ENCODE results near the gene ZNF709. TPM values are rescaled to one million over a fixed set of nuclear protein-coding genes. Genes with fewer than 3 reads are reported as not detected.
"Not testable (repeated sequence)": the region's sequence is repeated elsewhere in the genome, so short reads cannot be mapped to it uniquely, and the experiment has no call there.

Gene ZNF709
- total RNA-seq, 1 donor = 3.0 TPM

GRCh38 chr19:12425236-12425887 is 59.3 kb downstream of the ZNF709 start:
- H3K4me3 ChIP-seq (ENCODE audit: low read length) = no peak overlapping the region
- peaks cover 18% of the 10 kb centered on the region for H3K9me3 ChIP-seq (ENCODE audit: low read depth, low read length)
- no peaks in the 10 kb centered on the region for H3K27me3 ChIP-seq (ENCODE audit: insufficient read depth, low read length)
- no peaks in the 10 kb centered on the region for H3K4me1 ChIP-seq (ENCODE audit: insufficient read depth, low read length)

- H3K9me3 ChIP-seq (ENCODE audit: low read depth, low read length); H3K27me3 ChIP-seq (ENCODE audit: insufficient read depth, low read length); H3K4me3 ChIP-seq (ENCODE audit: low read length); H3K4me1 ChIP-seq (ENCODE audit: insufficient read depth, low read length): not testable (repeated sequence)
These were observed 67.3 kb downstream of the ZNF709 start for GRCh38 chr19:12417273-12417672.

GRCh38 chr19:12411893-12412292 is 72.7 kb downstream of the ZNF709 start:
- H3K27me3 ChIP-seq (ENCODE audit: insufficient read depth, low read length) = no peaks in the 10 kb centered on the region
- H3K4me3 ChIP-seq (ENCODE audit: low read length) = no peak overlapping the region
- no peaks in the 10 kb centered on the region for H3K4me1 ChIP-seq (ENCODE audit: insufficient read depth, low read length)
- H3K9me3 ChIP-seq (ENCODE audit: low read depth, low read length) = no peaks in the 10 kb centered on the region

Other genes starting within 250 kb of the ZNF709 start
- 24.7 TPM for gene ZNF44, start 189.9 kb downstream of the ZNF709 start, total RNA-seq
- gene ZNF563, start 151.2 kb downstream of the ZNF709 start, total RNA-seq = 3.1 TPM
- gene ZNF442, start 119.1 kb downstream of the ZNF709 start, total RNA-seq = 1.0 TPM
- 3.0 TPM for gene ZNF799, start 83.5 kb downstream of the ZNF709 start, total RNA-seq
- 2.3 TPM for gene ZNF443, start 43.8 kb downstream of the ZNF709 start, total RNA-seq
- gene ZNF564, start 66.7 kb upstream of the ZNF709 start, total RNA-seq = 17.6 TPM
- gene ZNF490, start 126.0 kb upstream of the ZNF709 start, total RNA-seq = 5.6 TPM
- 52.8 TPM for gene ZNF791, start 126.1 kb upstream of the ZNF709 start, total RNA-seq
- 143 TPM for gene MAN2B1, start 181.9 kb upstream of the ZNF709 start, total RNA-seq
- gene WDR83, start 182.0 kb upstream of the ZNF709 start, total RNA-seq = 3.4 TPM
- 63.2 TPM for gene DHPS, start 197.1 kb upstream of the ZNF709 start, total RNA-seq
- gene GNG14, start 203.2 kb upstream of the ZNF709 start, total RNA-seq = not detected
- gene FBXW9, start 211.8 kb upstream of the ZNF709 start, total RNA-seq = 2.0 TPM
- gene TNPO2, start 239.1 kb upstream of the ZNF709 start, total RNA-seq = 20.3 TPM
- 194 TPM for gene TRIR, start 249.9 kb upstream of the ZNF709 start, total RNA-seq

All from mononuclear cell (primary cell).